ENCODE measurements around the gene UNC5C. TPM values are rescaled to one million over a fixed set of nuclear protein-coding genes. Genes with fewer than 3 reads are reported as not detected.

The UNC5C gene
- total RNA-seq, 1 donor from 2014 or later: 0.35 TPM

GRCh38 chr4:95220205-95221175, 328.3 kb downstream of the UNC5C start:
- DNase-seq (ENCODE audit: low spot score): no peak

- no peak for DNase-seq (ENCODE audit: low spot score)
Measured at GRCh38 chr4:95219109-95219508, 329.7 kb downstream of the UNC5C start.

GRCh38 chr4:95217197-95217596, 331.6 kb downstream of the UNC5C start:
- no peak for DNase-seq (ENCODE audit: low spot score)

- DNase-seq (ENCODE audit: low spot score): no peak
Measured at GRCh38 chr4:95216636-95217035, 332.1 kb downstream of the UNC5C start.

GRCh38 chr4:95215991-95216605, 332.7 kb downstream of the UNC5C start:
- no peak for DNase-seq (ENCODE audit: low spot score)

DNA sequence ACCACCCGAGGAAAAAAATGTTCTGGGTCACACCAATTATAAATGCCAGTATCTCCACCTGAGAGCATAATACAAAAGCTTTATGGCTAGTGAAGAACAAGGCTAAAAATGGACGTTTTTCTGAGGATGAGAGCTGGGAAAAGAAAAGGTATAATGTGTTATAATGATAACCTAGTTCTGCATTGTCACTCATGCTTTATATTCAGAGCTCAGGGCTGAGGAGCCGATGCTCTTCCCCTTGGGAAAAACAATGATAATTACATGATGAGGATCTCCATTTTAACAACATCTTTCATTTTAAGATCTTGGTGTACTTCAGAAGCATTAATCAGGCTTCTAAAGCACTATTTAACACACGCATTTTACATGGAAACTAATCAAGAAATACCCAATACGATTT, 333.7 kb downstream of the UNC5C start:
- no peak for DNase-seq (ENCODE audit: low spot score)

GRCh38 chr4:95214408-95214807, 334.4 kb downstream of the UNC5C start:
- no peak for DNase-seq (ENCODE audit: low spot score)

DNA sequence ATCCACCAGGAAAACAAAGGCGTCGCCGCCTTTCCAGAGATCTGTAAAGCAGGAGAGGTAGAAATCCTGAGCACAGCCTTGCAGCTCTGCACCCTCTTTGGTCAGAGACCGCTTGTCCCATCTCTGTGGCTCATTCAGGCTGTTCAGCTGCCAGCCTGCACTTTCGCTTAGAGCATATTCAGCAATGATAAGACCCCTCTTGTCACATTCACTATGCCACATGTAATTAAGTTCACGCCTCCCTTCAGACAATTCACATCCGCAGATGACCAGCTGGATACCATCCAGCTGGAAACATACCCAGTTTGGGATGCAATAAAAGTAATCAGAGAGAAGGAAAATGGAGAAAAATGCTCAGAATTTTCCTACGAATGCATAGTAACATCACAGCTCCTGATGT, 335.4 kb downstream of the UNC5C start:
- no peak for DNase-seq (ENCODE audit: low spot score)

DNA sequence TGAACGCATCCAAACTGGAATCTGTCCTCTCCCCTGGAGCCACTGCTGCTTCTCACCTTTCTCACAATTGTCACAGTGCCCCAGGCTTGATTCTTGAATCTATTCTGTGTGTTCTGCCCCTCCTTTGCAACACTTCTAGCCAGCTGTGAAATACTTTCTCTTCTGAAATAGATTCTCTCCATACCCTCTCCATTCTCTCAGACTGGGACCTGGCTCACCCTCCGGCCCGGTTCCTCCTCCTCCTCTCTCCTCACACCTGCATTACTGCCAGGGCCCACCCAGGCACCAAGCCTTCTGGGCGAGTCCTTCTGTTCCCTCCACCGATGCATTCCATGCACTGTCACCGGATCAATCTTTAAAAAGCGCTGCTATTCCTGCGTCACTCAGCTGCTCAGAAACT, 336.1 kb downstream of the UNC5C start:
- DNase-seq (ENCODE audit: low spot score): no peak

GRCh38 chr4:95209927-95210326, 338.8 kb downstream of the UNC5C start:
- no peak for DNase-seq (ENCODE audit: low spot score)

DNA sequence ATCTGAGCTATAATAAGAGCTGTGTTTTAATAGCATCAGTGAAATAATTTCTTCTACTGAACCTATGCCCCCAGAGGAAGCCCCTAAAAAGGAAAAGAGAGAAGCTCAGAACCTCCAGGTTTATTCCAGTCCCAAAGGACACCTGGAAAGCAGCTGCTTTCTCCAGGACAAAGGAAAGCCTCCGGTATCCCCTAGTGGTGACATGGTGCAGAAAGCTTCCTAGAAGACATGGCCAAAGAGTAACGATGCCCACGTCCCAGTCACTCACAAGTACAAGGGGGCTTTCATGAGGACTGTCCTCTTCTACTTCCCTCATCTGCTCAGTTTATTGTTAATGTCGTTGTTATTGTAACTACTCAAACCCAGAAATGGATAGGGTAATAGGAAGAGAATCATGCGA, 343.9 kb downstream of the UNC5C start:
- no peak for DNase-seq (ENCODE audit: low spot score)

GRCh38 chr4:95204267-95204844, 344.4 kb downstream of the UNC5C start:
- no peak for DNase-seq (ENCODE audit: low spot score)

DNA sequence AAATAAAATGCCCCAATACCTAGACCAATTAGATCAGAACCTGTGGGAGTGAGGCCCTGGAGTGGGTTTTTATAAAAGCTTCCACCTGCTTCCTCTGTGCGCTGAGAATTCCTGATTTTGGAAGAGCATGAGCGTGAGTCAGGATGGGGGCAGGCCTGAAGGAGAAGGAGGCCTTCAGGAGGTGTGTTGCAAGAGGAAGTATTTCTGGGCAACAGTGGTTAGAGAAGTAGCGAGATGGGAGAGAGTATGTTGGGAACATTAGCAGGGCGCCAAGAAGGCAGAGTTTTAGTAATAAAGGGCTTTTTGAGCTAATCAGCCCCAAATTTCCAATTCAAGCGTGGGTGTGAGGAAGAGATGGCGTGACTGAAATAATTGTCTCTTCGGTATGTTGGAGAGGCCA, 349.8 kb downstream of the UNC5C start:
- no peak for DNase-seq (ENCODE audit: low spot score)

DNA sequence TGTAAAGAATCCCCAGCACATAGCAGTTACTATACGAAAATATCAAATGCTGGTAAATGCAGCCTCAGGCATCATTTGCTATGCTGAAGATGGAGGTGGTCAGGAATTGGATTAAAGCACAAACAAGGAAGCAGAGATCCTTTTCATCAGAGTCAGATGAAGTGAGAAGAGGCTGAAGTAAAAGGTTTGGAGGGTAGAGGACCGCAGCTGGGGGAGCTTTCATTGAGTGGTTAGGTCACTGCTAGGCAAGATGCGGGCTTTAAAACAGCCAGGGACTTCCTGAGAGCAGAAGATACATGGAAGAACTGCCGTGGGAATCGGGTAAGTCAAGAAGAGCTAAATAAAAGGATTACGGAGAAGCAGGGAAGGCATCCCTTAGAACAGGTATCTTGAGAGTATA, 351.4 kb downstream of the UNC5C start:
- DNase-seq (ENCODE audit: low spot score): no peak

DNA sequence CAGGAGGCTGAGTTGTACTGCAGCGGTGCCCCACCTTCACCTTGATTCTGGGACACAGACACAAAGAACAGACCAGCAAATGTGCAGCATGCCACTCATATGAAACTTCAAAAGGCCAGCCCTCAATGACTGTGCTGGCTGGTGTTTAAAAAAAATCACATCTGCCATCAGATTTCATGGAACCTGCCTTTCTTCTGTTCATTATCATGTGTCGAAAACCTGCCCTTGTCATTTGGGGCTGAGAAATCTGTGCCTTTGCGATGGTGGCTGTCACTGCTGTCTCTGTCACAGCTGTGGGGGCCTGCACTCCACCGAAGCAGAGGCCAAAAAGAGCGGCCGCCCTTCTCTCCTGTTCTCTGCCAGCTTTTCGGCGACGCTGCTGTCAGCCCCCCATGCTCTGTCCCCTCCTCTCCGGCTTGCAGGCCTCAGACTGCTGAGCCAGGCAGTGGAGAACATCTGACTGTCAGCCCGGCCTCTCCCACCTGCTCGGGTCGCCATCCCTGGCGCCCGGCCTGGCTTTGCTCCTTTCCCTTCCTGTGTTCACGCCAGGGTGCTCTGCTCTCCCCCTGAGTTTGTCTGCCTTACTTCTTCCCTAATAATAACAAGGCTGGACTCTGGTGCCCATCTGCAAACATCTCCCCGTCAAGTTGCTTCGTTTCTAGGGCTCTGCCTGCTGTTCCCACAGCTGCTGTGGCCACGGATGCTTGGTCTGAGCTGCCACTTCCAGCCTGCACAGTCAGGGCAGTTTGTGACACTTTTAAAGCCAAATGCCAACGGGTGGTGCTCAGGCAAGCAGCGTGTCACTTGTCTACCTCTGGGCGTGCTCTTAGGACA, 355.2 kb downstream of the UNC5C start:
- no peak for DNase-seq (ENCODE audit: low spot score)

GRCh38 chr4:95191537-95191936, 357.2 kb downstream of the UNC5C start:
- DNase-seq (ENCODE audit: low spot score): no peak

DNA sequence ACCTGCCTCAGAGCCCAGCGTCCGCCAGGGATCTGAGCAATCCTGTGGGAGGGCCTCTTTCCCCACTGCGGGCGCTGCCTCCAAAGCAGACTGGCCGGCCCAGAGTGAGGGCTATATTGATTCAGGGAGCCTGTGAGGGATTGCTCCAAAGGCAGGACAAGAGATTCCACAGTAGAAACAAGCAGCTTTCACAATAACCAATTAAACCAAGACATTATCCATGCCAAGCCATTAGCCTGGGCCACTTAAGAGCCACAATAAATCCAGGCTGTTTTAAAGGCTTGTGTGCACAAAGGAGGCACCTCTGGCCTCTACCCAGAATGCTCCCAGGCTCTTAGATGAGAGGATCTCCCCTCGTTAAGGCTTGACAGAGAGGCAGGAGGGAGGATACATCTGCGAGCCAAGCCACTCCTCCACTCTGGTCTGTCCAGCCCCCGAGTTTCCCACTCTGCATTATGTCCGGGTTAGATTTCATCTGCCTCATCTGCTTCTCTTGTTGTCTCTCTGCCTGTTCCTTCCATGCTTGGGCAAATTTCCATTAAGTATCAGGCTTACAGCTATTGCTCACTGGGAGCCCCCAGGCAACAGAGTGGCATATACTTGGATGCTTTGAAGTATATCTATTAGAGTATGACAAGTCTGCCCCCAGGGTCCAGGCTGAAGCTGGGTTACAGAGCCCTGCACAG, 357.9 kb downstream of the UNC5C start:
- DNase-seq (ENCODE audit: low spot score): no peak

DNA sequence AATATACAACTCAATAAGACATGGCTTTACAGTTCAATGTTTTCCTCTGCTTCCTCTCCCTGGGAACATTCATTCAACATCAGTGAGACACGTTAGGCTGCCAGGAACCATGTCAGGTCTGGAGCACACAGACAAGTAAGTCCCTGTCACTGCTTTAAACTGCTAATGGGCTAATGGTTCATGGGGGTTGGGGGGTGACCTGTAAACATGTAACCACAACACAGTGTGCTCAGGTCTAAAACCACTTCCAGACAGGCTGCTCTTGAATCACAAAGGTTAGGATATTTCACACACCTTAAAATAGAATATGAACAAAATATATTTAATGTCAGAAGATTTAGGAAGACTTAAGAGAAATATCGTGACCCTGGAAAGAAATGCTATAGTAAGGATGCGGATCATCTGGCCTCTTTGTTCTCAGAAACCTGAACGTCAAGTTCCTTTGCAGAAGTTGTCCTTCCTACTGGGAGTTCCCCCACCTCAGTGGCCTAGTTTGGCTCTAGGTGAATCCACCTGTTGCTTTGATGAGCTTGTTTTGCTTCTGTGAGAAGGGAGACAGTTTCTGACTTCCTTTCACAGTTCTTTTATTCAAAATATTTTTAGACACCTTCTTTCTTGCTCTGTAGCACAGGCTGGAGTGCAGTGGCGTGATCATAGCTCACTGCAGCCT, 359.9 kb downstream of the UNC5C start:
- no peak for DNase-seq (ENCODE audit: low spot score)

DNA sequence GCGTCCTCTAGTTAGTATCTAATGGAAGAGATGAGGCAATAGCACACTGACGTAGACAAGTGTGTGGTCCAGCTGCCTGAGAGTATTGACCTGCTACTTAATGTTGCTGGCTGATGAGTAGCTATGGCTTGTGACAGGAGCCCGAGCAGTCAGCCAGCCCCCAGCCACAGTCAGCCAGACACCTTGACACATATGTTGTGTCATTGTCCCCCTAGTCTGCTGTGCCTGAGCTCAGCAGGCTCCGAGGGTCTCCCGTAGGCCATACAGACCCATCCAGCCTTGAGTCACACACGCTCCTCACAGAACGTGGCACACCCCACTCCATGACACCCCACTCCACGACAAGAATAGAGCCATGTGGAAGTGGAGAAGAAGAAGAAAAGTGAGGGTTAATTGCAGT, 362.1 kb downstream of the UNC5C start:
- DNase-seq (ENCODE audit: low spot score): no peak
